Neuronal stem cell (in vitro differentiated cells): Measurements from ENCODE around the gene GRID1.

Source experiments
- DNase-seq: peaks from one replicate; pipeline ENCODE4 v3.0.0-alpha.2; 2013; ENCODE audit warnings: low spot score
- H2AFZ ChIP-seq: one replicate; pipeline ENCODE4 v1.6.1; 2013; ENCODE audit warnings: mild to moderate bottlenecking, low read length, inconsistent platforms
- H2AK5ac ChIP-seq: 2 replicates; pipeline ENCODE4 v1.6.1; 2013; ENCODE audit warnings: low read depth, mild to moderate bottlenecking, inconsistent platforms, low read length, moderate library complexity, mixed read lengths
- H2BK120ac ChIP-seq: 2 replicates; pipeline ENCODE4 v1.6.1; 2013; ENCODE audit warnings: low read depth, mild to moderate bottlenecking, inconsistent platforms, low read length, moderate library complexity, mixed read lengths
- H2BK12ac ChIP-seq: one replicate; pipeline ENCODE4 v1.6.1; 2013; ENCODE audit warnings: low read length, inconsistent platforms
- H2BK15ac ChIP-seq: 2 replicates; pipeline ENCODE4 v1.6.1; 2013; ENCODE audit warnings: mild to moderate bottlenecking, low read length, inconsistent platforms, mixed read lengths
- H2BK5ac ChIP-seq: one replicate; pipeline ENCODE4 v1.6.1; 2013; ENCODE audit warnings: inconsistent platforms, mild to moderate bottlenecking, low read length, moderate library complexity
- H3K14ac ChIP-seq: one replicate; pipeline ENCODE4 v1.6.1; 2013; ENCODE audit warnings: low read length, inconsistent platforms
- H3K18ac ChIP-seq: 2 replicates; pipeline ENCODE4 v1.6.1; 2013; ENCODE audit warnings: low read length, inconsistent platforms
- H3K23ac ChIP-seq: 2 replicates; pipeline ENCODE4 v1.6.1; 2013; ENCODE audit warnings: low read depth, mild to moderate bottlenecking, mixed read lengths, low read length, inconsistent platforms; ENCODE audit not compliant: poor library complexity
- H3K27ac ChIP-seq: replicated peaks from 3 replicates; pipeline ENCODE4 v1.5.1; 2013; ENCODE audit warnings: low read length, inconsistent platforms
- H3K27me3 ChIP-seq, 3 experiments: 2 replicates each; pipeline ENCODE4 v1.6.1; 2013; ENCODE audit warnings: low read length in 3 of 3, mild to moderate bottlenecking in 2 of 3, inconsistent platforms in 1 of 3, low read depth in 1 of 3, mixed read lengths in 1 of 3, moderate library complexity in 1 of 3; ENCODE audit not compliant: control insufficient read depth in 3 of 3, insufficient read depth in 3 of 3
- H3K36me3 ChIP-seq, 2 donors: replicated peaks in 1 of 2; 2 replicates each; pipeline ENCODE4 v1.6.1; 2013; ENCODE audit warnings: low read length in 2 of 2; ENCODE audit not compliant: control insufficient read depth in 2 of 2, insufficient read depth in 2 of 2
- H3K4ac ChIP-seq: 2 replicates; pipeline ENCODE4 v1.6.1; 2013; ENCODE audit warnings: inconsistent platforms, mild to moderate bottlenecking, low read length, moderate library complexity
- H3K4me1 ChIP-seq, 2 donors: 1 replicate in 1 of 2; 2 replicates in 1 of 2; pipeline ENCODE4 v1.6.1; 2013; ENCODE audit warnings: low read length in 2 of 2, low read depth in 1 of 2; ENCODE audit not compliant: control insufficient read depth in 2 of 2, insufficient read depth in 1 of 2
- H3K4me2 ChIP-seq: one replicate; pipeline ENCODE4 v1.6.1; 2013; ENCODE audit warnings: mild to moderate bottlenecking, low read length, inconsistent platforms; ENCODE audit not compliant: insufficient read depth, poor library complexity, severe bottlenecking
- H3K4me3 ChIP-seq, 2 donors: 2 replicates each; pipeline ENCODE4 v1.5.1; 2013; ENCODE audit warnings: low read length in 2 of 2, mild to moderate bottlenecking in 2 of 2, inconsistent platforms in 1 of 2, moderate library complexity in 1 of 2
- H3K79me1 ChIP-seq: one replicate; pipeline ENCODE4 v1.6.1; 2013; ENCODE audit warnings: low read depth, mild to moderate bottlenecking, inconsistent platforms, low read length, moderate library complexity
- H3K9ac ChIP-seq: one replicate; pipeline ENCODE4 v1.6.1; 2013; ENCODE audit warnings: mild to moderate bottlenecking, low read depth, low read length, inconsistent platforms; ENCODE audit not compliant: poor library complexity
- H3K9me3 ChIP-seq, 2 donors: replicated peaks in 1 of 2; 2 replicates each; pipeline versions ENCODE3 to v1.6.1; 2013; ENCODE audit warnings: low read length in 2 of 2, mild to moderate bottlenecking in 2 of 2, inconsistent platforms in 1 of 2, low read depth in 1 of 2, mixed read lengths in 1 of 2, moderate library complexity in 1 of 2; ENCODE audit not compliant: control insufficient read depth in 2 of 2, insufficient read depth in 1 of 2
- H4K8ac ChIP-seq: one replicate; pipeline ENCODE4 v1.6.1; 2013; ENCODE audit warnings: low read depth, mild to moderate bottlenecking, inconsistent platforms, low read length, moderate library complexity
- H4K91ac ChIP-seq: one replicate; pipeline ENCODE4 v1.6.1; 2013; ENCODE audit warnings: low read length, low read depth, mild to moderate bottlenecking, inconsistent platforms; ENCODE audit not compliant: poor library complexity
- whole genome bisulfite sequencing, 2 donors: extraction: QIAGEN DNeasy Blood & Tissue Kit; methylation state at CpG; one replicate each; pipeline ENCODE4 v1.1.7; 2013; ENCODE audit warnings: missing lambda C conversion rate in 2 of 2, mixed read lengths in 1 of 2; ENCODE audit not compliant: insufficient read length in 2 of 2, insufficient replicate concordance in 1 of 2; ENCODE audit errors: extremely low coverage in 2 of 2; 5-methylcytosine and 5-hydroxymethylcytosine counted together

GRID1 gene

GRCh38 chr10:85993840-85994507 lies 372.6 kb downstream of the GRID1 start:
- H3K4me2 ChIP-seq: no peak overlapping the region
- no peak overlapping the region for H3K23ac ChIP-seq
- H2AK5ac ChIP-seq: no peak overlapping the region
- no peaks in the 10 kb centered on the region for H3K79me1 ChIP-seq
- no peak overlapping the region for H2BK120ac ChIP-seq
- no peak overlapping the region for H4K8ac ChIP-seq
- no peaks in the 10 kb centered on the region for H3K36me3 ChIP-seq
- H3K4me3 ChIP-seq: no peak overlapping the region
- H3K9me3 ChIP-seq: no peaks in the 10 kb centered on the region
- no peak overlapping the region for H2AFZ ChIP-seq
- no peak overlapping the region for H3K9ac ChIP-seq
- H4K91ac ChIP-seq: no peak overlapping the region
- H3K14ac ChIP-seq: no peak overlapping the region
- DNase-seq: no peak
- H3K4ac ChIP-seq: no peak overlapping the region
- no peak overlapping the region for H3K27ac ChIP-seq
- no peak overlapping the region for H3K18ac ChIP-seq
- H2BK15ac ChIP-seq: no peak overlapping the region
- no peaks in the 10 kb centered on the region for H3K4me1 ChIP-seq
- WGBS, 2 donors: no CpG with 5 or more reads among the region's 6 CpGs
- H2BK5ac ChIP-seq: no peak overlapping the region
- H3K27me3 ChIP-seq: no peaks in the 10 kb centered on the region
- no peak overlapping the region for H2BK12ac ChIP-seq

- H3K27ac ChIP-seq: no peak overlapping the region
- no peaks in the 10 kb centered on the region for H3K36me3 ChIP-seq
- DNase-seq: no peak
- no peak overlapping the region for H3K14ac ChIP-seq
- H4K91ac ChIP-seq: no peak overlapping the region
- no peak overlapping the region for H3K4ac ChIP-seq
- no peaks in the 10 kb centered on the region for H3K4me1 ChIP-seq
- no peak overlapping the region for H3K4me2 ChIP-seq
- no peak overlapping the region for H4K8ac ChIP-seq
- H3K18ac ChIP-seq: no peak overlapping the region
- no peak overlapping the region for H2BK12ac ChIP-seq
- no peak overlapping the region for H2AFZ ChIP-seq
- H2BK5ac ChIP-seq: no peak overlapping the region
- no peak overlapping the region for H3K23ac ChIP-seq
- H3K79me1 ChIP-seq: no peaks in the 10 kb centered on the region
- no peaks in the 10 kb centered on the region for H3K27me3 ChIP-seq
- H2AK5ac ChIP-seq: no peak overlapping the region
- H3K9ac ChIP-seq: no peak overlapping the region
- no CpG with 5 or more reads among the region's 1 CpG for WGBS, 2 donors
- H3K9me3 ChIP-seq: no peaks in the 10 kb centered on the region
- no peak overlapping the region for H3K4me3 ChIP-seq
- H2BK120ac ChIP-seq: no peak overlapping the region
- no peak overlapping the region for H2BK15ac ChIP-seq
Observed at GRCh38 chr10:85993140-85993539, 373.5 kb downstream of the GRID1 start.

GRCh38 chr10:85992324-85992723 lies 374.3 kb downstream of the GRID1 start:
- WGBS, 2 donors: no CpG with 5 or more reads among the region's 1 CpG
- Histone ChIP-seq H3K18ac (no peak overlapping the region), H3K79me1 (no peaks in the 10 kb centered on the region), H4K8ac (no peak overlapping the region), H3K36me3 (no peaks in the 10 kb centered on the region), H3K4me2 (no peak overlapping the region), H3K4me3 (no peak overlapping the region), H2BK5ac (no peak overlapping the region), H3K9ac (no peak overlapping the region), H2BK15ac (no peak overlapping the region), H3K4me1 (no peaks in the 10 kb centered on the region), H4K91ac (no peak overlapping the region), H2BK120ac (no peak overlapping the region), H2BK12ac (no peak overlapping the region), H3K27ac (no peak overlapping the region), H2AK5ac (no peak overlapping the region), H3K4ac (no peak overlapping the region), H3K23ac (no peak overlapping the region), H2AFZ (no peak overlapping the region), H3K14ac (no peak overlapping the region), H3K27me3 (no peaks in the 10 kb centered on the region), H3K9me3 (no peaks in the 10 kb centered on the region)
- DNase-seq: no peak

- Histone ChIP-seq H4K8ac (no peak overlapping the region), H2AFZ (no peak overlapping the region), H3K4me3 (no peak overlapping the region), H3K18ac (no peak overlapping the region), H2BK15ac (no peak overlapping the region), H3K4me1 (no peaks in the 10 kb centered on the region), H2BK120ac (no peak overlapping the region), H3K27me3 (no peaks in the 10 kb centered on the region), H3K4me2 (no peak overlapping the region), H3K9ac (no peak overlapping the region), H3K36me3 (no peaks in the 10 kb centered on the region), H3K4ac (no peak overlapping the region), H3K27ac (no peak overlapping the region), H2BK5ac (no peak overlapping the region), H2BK12ac (no peak overlapping the region), H2AK5ac (peak overlapping the region; percentile 17), H3K79me1 (no peaks in the 10 kb centered on the region), H3K14ac (no peak overlapping the region), H3K23ac (no peak overlapping the region), H4K91ac (no peak overlapping the region), H3K9me3 (peaks cover 0 to under 1% of the 10 kb centered on the region in 2 donors)
- DNase-seq: no peak
- WGBS, 2 donors: no CpG with 5 or more reads among the region's 1 CpG
Observed at GRCh38 chr10:85986777-85987176, 379.8 kb downstream of the GRID1 start.
